ENCODE data around the gene GIMAP1. TPM values are rescaled to one million over a fixed set of nuclear protein-coding genes. Genes with fewer than 3 reads are reported as not detected.
"Not testable (repeated sequence)": the region's sequence is repeated elsewhere in the genome, so short reads cannot be mapped to it uniquely, and the experiment has no call there.

The GIMAP1 gene
- polyA plus RNA-seq (2013, experiment 1 of 2; ENCODE audit: insufficient read length): not detected
- 0.14 TPM for polyA plus RNA-seq (2013, experiment 2 of 2; ENCODE audit: insufficient read length)

GRCh38 chr7:150716368-150716767 is at the start of gene GIMAP1:
Gene GIMAP1, plus strand, starts transcription at chr7:150716613. Its CDS starts 2,435 bp downstream, at chr7:150719048.
- DNase-seq: no peak

- DNase-seq: no peak
These were observed 47.9 kb upstream of the GIMAP1 start for GRCh38 chr7:150668472-150668911.

- DNase-seq: no peak
These were observed 47.4 kb upstream of the GIMAP1 start for GRCh38 chr7:150668977-150669376.

- DNase-seq: not testable (repeated sequence)
These were observed 44.4 kb upstream of the GIMAP1 start for GRCh38 chr7:150671798-150672585.

- no peak for DNase-seq
These were observed 40.7 kb upstream of the GIMAP1 start for GRCh38 chr7:150675714-150676113.

DNA sequence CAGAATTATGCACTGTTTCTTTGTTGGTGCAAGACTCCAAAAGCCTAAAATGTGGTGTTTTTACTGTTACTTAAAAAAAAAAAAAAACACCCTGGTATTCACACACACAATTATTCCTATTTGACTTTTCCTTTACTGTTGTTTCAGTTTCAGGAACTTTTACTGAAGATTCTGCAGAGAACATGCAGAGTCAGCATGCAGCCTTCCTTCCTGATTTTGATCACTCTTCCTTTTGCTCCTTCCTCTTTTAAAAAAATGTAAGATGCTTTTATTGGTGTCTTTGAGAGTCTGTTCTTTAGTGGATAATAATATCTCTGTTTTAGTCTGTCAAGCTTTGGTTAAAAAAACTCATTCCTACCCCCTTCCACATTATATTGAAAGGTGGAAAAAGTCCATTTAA is 40.1 kb upstream of the GIMAP1 start:
- not testable (repeated sequence) for DNase-seq

- DNase-seq: not testable (repeated sequence)
These were observed 39.6 kb upstream of the GIMAP1 start for GRCh38 chr7:150676854-150677253.

GRCh38 chr7:150678601-150679000 is 37.8 kb upstream of the GIMAP1 start:
- DNase-seq: not testable (repeated sequence)

DNA sequence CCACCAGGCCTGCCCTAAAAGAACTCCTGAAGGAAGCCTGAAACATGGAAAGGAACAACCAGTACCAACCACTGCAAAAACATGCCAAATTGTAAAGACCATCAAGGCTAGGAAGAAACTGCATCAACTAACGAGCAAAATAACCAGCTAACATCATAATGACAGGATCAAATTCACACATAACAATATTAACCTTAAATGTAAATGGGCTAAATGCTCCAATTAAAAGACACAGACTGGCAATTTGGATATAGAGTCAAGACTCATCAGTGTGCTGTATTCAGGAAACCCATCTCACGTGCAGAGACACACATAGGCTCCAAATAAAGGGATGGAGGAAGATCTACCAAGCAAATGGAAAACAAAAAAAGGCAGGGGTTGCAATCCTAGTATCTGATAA is 36.0 kb upstream of the GIMAP1 start:
- DNase-seq: not testable (repeated sequence)

DNA sequence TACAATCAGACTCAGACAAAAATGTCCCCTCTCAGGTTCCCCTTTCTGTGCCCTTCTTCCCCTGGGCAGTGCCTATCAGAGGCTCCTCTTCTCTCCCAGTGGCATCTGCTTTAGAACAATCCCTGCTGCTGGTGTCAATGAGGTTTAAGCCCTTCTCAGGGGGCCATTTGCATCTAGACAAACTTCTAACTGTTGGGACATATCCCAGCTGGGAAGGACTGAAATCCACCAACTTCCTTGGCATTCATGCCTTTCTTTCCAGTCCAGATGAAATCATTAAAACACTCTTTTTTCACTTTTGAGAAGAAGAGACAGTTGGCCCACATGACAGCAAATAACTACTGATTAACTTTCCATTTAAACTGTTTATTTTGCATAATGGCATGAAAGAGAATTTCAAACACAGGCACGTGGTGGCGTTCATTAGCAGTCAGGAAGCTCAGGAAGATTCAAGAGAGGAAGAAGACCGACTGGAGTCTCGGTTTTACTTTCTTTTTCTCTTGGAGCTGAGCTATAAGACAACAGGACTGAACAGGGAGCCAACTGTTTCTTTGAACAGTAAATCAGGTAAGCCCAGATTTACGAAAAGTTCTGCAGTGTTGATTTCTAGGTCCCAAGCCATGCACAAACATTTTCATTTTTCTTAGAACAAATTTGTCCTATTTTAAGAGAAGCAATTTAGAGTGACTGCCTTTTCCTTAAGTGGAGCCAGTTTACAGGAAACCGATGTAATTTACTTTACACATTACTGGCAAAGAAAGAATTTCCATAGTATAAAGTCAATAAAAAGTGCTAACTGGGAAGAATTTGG is 31.0 kb upstream of the GIMAP1 start, which contains the start of gene GIMAP2:
Gene GIMAP2, plus strand, starts transcription at position 488 of the 811 bp plus-strand sequence. CDS start 1,354 bp downstream, outside the sequence.
- DNase-seq: peak; percentile 7

DNA sequence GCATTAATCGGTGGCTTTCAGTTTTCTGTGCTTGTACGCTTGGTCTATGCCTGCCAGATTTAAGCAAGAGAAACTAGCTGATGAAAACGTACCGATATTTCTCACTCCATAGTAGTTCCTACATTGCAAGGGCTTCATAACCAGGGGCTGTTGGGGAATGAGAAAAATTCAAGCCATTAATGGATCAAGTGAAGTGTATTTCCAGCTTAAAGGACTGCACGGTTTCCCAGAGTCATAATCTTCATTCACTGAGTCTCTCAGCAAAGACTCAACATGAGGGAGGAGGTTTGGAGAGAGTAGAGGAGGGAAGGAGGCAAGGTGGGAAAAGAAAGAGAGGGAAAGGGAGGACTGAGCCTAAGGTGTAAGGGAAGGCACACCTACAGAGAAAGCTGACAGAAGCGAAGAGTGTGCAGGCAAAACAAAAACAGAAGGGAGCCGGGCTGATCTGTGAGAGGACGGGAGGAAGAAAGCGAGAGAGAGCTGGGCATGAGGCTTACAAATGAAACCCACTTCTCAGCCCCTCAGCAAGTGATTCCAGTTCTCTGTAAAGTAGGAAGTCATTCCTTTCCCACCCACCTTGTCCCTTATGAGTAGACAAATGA is 30.3 kb upstream of the GIMAP1 start:
- no peak for DNase-seq

GRCh38 chr7:150688630-150689029 is 27.8 kb upstream of the GIMAP1 start:
- DNase-seq: no peak

GRCh38 chr7:150695654-150696053 is 20.8 kb upstream of the GIMAP1 start:
- DNase-seq: no peak

DNA sequence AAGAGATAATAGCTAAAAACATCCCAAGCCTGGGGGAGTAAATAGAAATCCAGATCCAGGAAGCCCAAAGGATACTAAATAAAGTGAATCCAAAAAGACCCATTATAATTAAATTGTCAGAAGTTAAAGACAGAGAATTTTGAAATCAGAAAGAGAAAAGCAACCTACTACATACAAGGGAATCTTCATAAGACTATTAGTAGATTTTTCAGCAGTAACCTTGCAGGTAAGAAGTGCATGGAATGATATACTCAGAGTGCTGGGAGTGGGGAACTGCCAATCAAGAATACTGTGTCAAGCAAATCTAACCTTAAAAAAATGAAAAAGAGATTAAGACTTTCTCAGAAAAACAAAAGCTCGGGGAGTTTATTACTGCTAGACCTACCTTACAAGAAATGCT is 13.2 kb upstream of the GIMAP1 start:
- DNase-seq: no peak

GRCh38 chr7:150715293-150715692 is 1.1 kb upstream of the GIMAP1 start:
- no peak for DNase-seq

- DNase-seq: no peak
These were observed 675 bp upstream of the GIMAP1 start for GRCh38 chr7:150715738-150716137.

GRCh38 chr7:150716939-150717338 is 526 bp downstream of the GIMAP1 start:
- no peak for DNase-seq

GRCh38 chr7:150717814-150718420 is 1.5 kb downstream of the GIMAP1 start:
- DNase-seq: no peak

DNA sequence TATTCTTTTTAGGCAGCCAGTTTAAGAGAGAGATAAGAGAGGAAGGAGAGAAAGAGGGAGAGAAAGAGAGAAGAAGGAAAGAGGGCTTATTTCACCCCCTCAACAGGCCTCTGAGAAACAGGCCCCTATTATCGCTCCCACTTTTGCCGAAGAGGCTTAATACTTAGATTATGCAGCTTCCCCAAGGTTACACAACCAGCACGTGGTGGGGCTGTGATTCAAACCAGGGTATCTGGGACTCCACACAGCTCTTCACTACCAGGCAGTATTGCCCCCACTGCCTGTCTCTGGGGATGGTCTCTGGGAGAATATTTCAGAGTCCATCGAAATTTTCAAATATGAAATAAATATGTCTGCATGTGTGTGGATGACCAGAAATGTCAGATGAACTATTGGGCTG is 3.0 kb downstream of the GIMAP1 start:
- no peak for DNase-seq

DNA sequence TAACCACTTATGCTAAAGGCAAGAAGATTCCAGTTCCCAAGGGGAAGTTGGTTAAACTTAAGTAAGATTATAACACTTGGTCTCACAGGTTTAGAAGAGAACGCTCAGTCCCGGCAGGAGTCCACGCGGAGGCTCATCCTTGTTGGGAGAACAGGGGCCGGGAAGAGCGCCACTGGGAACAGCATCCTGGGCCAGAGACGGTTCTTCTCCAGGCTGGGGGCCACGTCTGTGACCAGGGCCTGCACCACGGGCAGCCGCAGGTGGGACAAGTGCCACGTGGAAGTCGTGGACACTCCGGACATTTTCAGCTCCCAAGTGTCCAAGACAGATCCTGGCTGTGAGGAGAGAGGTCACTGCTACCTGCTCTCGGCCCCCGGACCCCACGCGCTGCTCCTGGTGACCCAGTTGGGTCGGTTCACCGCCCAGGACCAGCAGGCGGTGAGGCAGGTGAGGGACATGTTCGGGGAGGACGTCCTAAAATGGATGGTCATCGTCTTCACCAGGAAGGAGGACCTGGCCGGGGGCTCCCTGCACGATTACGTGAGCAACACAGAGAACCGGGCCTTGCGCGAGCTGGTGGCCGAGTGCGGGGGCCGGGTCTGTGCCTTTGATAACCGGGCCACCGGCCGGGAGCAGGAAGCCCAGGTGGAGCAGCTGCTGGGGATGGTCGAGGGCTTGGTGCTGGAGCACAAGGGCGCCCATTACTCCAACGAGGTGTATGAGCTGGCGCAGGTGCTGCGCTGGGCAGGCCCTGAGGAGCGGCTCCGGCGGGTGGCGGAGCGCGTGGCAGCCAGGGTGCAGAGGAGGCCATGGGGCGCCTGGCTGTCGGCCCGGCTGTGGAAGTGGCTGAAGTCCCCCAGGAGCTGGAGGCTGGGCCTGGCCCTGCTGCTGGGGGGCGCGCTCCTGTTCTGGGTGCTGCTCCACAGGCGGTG is 3.8 kb downstream of the GIMAP1 start:
- DNase-seq: no peak

DNA sequence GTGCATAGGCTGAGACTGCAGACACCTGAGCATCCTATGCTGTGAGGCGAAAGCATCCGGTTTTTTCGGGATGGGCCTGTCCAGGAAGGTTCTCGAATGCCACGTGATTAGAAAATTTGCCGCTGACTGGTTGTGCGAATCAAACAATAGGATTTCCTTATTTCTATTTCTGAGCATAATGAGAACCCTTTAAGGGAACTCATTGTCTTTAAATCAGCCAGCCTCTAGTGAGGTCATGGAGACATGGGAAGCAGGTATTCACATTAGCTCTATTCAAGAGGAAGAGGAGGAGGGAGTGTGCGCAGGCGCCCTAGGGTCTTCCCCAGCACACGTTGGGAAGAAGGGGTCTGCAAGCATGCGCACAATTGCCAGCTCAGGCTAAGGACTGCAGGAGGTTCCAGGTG is 5.6 kb downstream of the GIMAP1 start:
- no peak for DNase-seq
